Brain microvascular endothelial cell (primary cell): ENCODE measurements around the gene ABCB1.

Source experiments
- DNase-seq: peaks from one replicate; pipeline ENCODE4 v3.0.0-alpha.2; 2020
- H3K27ac ChIP-seq: fragments of 250-450 bp; sonication (Bioruptor Pico); 2 replicates; pipeline ENCODE4 v1.5.1; 2020; ENCODE audit warnings: mild to moderate bottlenecking, moderate library complexity
- H3K27me3 ChIP-seq: fragments of 250-450 bp; sonication (Bioruptor Pico); replicated peaks from 2 replicates; pipeline ENCODE4 v1.5.1; 2020; ENCODE audit warnings: mild to moderate bottlenecking
- H3K36me3 ChIP-seq: fragments of 250-450 bp; sonication (Bioruptor Pico); replicated peaks from 2 replicates; pipeline ENCODE4 v1.5.1; 2020; ENCODE audit warnings: mild to moderate bottlenecking
- H3K4me3 ChIP-seq: 2 replicates; pipeline ENCODE4 v1.5.1; 2011; ENCODE audit warnings: low read depth, mild to moderate bottlenecking, control low read depth, low read length, moderate library complexity
- CTCF ChIP-seq: IDR thresholded peaks from 2 replicates; pipeline ENCODE4 v1.5.1; 2011; ENCODE audit warnings: low read depth, mild to moderate bottlenecking, moderate library complexity, low read length, control low read depth, inconsistent platforms; ENCODE audit errors: missing control alignments
- in situ Hi-C: cut with HindIII; loops from 2 replicates; pipeline ENCODE4 v1.10.0; 2017; ENCODE audit warnings: low sequenced_read_pairs, low pct_ligation_motif_present

The ABCB1 gene

GRCh38 chr7:87511510-87511909 lies 89.2 kb downstream of the ABCB1 start:
- no peak for TF ChIP-seq CTCF
- Histone ChIP-seq H3K27me3 (no peaks in the 10 kb centered on the region), H3K36me3 (no peaks in the 10 kb centered on the region), H3K4me3 (no peak overlapping the region), H3K27ac (no peak overlapping the region)
- DNase-seq, result no peak
- in situ Hi-C loops, result no loop called here

- no peak for TF ChIP-seq CTCF
- no peak for DNase-seq
- Histone ChIP-seq H3K4me3 (no peak overlapping the region), H3K27ac (no peak overlapping the region), H3K27me3 (no peaks in the 10 kb centered on the region), H3K36me3 (no peaks in the 10 kb centered on the region)
- in situ Hi-C loops, result no loop called here
Measured at GRCh38 chr7:87510411-87510875, 90.2 kb downstream of the ABCB1 start.

GRCh38 chr7:87507446-87507845 lies 93.2 kb downstream of the ABCB1 start:
- no peaks in the 10 kb centered on the region for H3K27me3 ChIP-seq
- H3K36me3 ChIP-seq, result no peaks in the 10 kb centered on the region
- no peak overlapping the region for H3K4me3 ChIP-seq
- no peak for DNase-seq
- peak; percentile 40 for TF ChIP-seq CTCF
- in situ Hi-C loops, result no loop called here
- H3K27ac ChIP-seq, result no peak overlapping the region

GRCh38 chr7:87506246-87507180 lies 94.2 kb downstream of the ABCB1 start:
- Histone ChIP-seq H3K4me3 (no peak overlapping the region), H3K27ac (no peak overlapping the region), H3K36me3 (no peaks in the 10 kb centered on the region), H3K27me3 (no peaks in the 10 kb centered on the region)
- DNase-seq, result no peak
- in situ Hi-C loops, result no loop called here
- peak; percentile 23 for TF ChIP-seq CTCF

- no peak overlapping the region for H3K4me3 ChIP-seq
- no peaks in the 10 kb centered on the region for H3K27me3 ChIP-seq
- no peak overlapping the region for H3K27ac ChIP-seq
- DNase-seq, result no peak
- in situ Hi-C loops, result no loop called here
- no peaks in the 10 kb centered on the region for H3K36me3 ChIP-seq
- TF ChIP-seq CTCF, result no peak
Measured at GRCh38 chr7:87505557-87506245, 95.0 kb downstream of the ABCB1 start.
